HG03457 (cell line): Measurements from ENCODE around the gene C17orf100.
"Not testable (repeated sequence)": the region's sequence is repeated elsewhere in the genome, so short reads cannot be mapped to it uniquely, and the experiment has no call there.

Experiments used
- ATAC-seq: cut with Tn5 transposase; IDR thresholded peaks from one replicate; pipeline ENCODE4 v1.9.1; 2021; ENCODE audit warnings: moderate number of reproducible peaks; ENCODE audit not compliant: unreplicated experiment

Gene C17orf100

DNA sequence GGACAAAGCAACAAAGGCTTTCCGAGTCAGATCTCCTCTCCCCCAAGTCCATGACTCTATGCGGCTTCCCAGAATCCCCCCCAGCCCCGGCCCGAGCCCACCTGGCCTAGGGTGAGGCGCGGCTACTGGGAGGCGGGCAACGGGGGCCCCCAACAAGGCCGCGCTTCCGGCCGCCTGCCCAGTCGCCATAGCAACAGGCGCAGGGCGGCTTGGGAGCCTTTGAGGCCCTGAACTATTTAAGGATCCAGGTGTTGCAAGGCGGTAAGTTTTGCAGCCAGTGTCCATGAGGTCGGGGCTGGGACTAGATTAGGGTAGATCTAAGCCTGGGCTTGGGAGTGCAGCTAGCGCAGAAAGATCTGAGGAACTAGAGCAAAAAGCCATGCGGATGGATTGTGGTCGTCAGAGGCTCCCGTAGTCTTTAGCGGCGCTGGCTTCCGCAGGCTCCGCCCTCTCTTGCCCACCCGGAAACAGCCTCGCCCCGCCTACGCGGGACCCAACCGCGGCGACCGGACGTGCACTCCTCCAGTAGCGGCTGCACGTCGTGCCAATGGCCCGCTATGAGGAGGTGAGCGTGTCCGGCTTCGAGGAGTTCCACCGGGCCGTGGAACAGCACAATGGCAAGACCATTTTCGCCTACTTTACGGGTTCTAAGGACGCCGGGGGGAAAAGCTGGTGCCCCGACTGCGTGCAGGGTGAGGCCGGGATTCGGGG, 10.9 kb upstream of the C17orf100 start, which contains the start of the genes KIAA0753 and TXNDC17:
TSS of gene KIAA0753 (minus strand) at position 176 of the 711 bp plus-strand sequence. CDS start 5,608 bp downstream, outside the sequence.
TSS of gene TXNDC17 (plus strand) at position 525 of the 711 bp plus-strand sequence. CDS start at position 548, 23 bp downstream.
- ATAC-seq: peak; percentile 57

- peak; percentile 3 for ATAC-seq
Measured at GRCh38 chr17:6641247-6641863, 10.2 kb upstream of the C17orf100 start.

DNA sequence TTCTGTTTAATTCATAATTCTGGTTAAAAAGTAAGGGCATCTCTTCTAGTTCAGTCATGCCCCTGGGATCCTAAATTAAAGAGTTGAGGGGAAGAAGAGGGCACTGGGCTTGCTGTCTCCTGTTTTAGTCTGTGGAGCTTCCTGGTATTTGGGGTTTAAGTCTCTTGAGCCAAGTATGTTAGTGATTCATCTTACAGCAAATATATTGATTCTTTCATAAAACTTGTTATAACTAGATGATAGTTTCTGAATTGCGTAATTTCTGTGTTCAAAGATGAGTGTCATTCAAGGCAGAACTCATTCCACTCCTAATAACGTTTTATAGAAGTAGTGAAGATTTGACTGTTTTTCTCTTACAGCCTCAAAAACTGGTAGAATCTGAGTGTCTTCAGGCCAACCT, 9.0 kb upstream of the C17orf100 start:
- ATAC-seq: no peak

DNA sequence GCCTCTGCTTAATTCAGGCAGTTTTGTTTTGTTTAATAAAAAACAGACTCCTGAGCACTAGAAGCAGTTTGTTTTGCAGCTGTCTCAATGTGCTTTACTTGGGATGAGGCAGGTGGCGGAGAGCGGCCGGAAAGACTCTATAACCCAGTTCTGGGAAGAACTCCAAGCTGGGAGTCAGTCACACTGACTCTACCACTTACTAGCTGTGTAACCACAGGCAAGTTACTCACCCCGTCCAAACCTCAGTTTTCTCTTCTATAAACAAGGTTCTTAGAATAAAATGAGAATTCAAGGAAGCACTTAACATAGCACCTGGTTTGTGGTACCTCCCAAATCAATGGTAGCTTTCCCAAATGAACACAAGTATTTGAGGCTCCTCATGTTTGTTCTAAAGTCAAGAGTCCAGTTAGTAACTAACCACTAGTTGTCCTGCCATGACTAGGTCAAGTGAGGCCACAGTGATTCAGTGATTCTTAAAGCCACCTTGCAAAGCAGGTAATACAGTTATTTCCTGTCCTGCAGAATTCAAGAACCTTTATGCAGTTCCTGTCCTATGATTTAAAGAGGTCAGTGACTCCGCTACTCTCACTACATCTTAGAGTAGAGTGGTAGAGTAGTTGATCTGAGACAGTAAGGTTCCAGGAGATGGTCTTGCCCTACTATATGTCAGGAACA, 8.0 kb upstream of the C17orf100 start:
- no peak for ATAC-seq

GRCh38 chr17:6648181-6648580, 3.4 kb upstream of the C17orf100 start:
- ATAC-seq: no peak

DNA sequence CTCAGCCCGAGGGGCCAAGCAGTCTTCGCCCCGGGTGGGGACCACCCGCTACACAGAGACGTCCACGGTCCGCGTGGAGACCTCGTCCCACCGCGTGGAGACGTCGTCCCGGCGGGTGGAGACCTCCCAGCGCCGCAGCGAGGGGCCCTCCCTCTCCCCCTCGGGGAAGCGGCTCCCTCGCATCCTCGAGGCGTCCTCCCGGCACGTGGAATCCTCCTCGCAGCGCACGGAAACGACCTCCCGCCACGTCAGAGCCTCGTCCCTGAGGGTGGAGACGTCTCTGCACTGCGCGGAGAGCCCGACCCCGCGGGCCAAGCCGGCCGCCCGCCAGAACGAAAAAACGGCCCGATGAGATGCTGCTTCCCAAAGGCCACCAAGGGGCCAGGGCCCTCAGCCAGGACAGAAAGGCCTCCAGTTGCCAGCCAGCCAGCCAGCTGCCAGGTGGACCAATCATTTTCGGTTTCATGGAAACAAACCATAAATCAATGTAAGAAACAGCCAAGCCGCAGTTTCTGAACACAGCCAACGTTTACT, 424 bp downstream of the C17orf100 start:
- ATAC-seq: peak; percentile 24

DNA sequence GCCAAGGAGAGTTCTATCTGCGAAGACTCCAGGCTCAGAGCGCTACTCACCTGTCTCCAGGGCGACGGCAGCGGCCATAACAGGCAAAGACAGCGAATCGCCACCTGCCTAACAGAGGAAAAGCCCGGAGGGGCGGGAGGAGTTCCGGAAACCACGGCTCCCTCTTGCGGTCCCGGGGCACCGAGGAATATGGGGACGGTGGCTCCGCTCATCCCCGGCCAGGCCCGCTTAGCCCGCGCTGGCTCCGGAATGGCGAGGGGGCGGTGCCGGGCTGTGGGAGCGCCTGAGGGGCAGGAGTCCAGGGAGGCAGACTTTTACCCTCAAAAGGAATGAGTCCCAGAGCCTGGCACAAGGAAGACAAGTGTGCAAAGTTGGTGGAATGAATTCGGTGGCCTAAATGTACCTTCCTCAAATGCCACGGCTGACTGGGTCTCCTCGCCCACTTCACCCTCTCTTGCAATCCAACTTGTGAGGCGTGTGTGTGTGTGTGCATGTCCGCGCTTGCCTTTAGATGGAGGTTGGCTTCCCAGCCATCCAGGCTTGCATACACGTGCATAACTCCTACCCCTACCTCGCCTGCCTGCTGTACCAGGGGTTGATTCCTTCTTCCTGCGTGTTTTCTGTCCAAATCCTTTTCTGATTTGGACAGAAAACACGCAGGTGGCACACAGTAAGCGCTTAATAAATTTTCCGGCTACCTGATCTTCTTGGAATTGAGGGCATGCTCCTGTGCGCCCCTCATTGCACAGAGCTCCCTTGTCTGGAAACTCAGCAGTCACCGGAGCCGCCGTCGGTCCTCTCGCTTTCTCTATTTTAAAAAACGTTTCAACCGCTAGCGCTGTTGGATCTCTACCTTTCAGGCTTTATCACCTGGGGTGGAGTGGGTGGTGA, 3.5 kb downstream of the C17orf100 start:
- no peak for ATAC-seq

DNA sequence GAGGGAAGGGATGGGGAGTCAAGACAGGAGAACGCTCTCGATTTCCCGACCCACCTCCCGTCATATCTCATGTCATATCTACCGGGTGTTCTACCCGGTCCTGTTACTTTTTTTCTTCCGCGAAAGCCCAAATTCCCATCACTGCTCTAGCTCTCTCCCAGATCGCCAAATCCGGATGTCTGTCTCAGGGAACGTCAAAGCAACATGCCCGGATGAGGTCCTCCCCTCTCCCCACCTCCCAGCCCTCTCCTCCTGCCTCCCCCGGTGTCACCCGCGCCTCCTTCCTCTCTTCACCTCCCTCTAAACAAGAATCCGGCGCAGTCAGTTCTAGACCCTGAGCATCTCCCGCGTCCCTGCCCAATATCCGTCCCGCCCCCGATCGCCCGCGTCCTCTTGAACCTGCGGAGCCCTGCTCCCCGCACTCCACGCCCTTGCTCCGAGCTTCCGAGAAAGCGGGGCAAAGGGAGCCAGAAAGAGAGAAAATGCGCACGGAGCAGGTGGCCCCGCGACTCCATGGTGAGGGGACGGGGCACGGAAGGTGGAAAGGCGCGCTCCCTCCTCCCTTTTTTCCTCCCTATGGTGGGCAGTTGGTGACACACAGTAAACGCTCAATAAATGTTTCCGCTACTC, 4.3 kb downstream of the C17orf100 start:
- not testable (repeated sequence) for ATAC-seq

DNA sequence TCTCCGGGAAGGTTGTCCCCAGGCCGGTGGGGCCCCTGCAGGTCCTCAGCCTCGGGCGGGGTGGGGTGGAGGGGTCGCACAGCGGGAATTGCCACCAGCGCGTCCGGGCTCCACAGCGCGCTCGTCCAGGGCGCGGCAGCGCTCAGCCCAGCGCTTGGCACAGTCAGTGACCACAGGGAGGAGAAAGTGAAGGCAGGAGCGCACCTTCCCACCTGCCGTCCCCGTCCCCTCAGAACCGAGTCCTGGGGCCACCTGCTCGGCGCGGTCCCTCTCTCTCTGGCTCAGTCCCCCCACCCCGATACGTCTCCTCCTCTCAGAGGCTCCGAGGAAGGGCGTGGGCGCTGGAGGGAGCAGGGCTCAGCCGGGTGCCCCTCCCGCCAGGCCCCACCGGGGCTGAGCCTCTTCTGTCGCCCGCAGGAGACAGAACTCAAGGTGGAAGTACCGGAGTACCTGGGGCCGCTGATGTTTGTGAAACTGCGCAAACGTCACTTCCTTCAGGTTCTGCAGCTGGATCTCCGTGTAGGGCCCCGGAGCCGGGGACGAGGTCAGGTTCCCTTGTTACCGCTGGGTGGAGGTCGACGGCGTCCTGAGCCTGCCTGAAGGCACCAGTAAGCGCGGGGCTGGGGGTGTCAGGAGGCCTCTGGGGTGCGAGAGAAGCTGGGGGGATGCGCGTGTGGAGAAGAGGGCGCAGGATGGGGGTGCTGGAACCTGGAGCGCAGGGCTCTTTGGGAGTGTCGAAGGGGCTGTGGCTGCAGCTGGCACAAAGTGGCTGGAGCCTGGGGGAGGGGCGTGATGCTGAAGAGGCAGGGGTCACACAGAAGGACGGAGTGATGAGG, 5.5 kb downstream of the C17orf100 start:
- ATAC-seq: not testable (repeated sequence)

DNA sequence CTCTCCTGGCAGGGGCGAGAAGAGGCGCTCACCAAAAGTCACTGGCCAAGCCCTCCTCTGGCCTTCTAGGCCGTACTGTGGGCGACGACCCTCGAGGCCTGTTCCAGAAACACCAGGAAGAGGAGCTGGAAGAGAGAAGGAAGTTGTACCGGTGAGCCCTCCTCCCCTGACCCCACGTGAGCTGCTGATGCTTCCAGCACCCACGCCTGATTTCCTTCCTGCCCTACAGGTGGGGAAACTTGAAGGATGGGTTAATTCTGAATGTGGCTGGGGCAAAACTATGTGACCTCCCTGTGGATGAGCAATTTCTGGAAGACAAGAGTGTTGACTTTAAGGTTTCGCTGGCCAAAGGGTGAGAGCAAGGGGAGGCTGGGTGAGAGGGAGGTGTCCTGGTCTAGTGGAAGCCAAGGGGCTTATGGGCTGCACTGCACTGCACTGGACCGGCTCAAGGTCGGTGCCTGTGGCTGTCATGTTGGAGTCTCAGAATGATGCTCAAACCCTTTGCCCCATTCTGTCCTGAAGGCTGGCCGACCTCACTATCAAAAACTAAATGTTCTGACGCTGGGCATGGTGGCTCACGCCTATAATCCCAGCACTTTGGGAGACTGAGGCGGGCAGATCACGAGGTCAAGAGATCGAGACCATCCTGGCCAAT, 6.2 kb downstream of the C17orf100 start:
- ATAC-seq: no peak

DNA sequence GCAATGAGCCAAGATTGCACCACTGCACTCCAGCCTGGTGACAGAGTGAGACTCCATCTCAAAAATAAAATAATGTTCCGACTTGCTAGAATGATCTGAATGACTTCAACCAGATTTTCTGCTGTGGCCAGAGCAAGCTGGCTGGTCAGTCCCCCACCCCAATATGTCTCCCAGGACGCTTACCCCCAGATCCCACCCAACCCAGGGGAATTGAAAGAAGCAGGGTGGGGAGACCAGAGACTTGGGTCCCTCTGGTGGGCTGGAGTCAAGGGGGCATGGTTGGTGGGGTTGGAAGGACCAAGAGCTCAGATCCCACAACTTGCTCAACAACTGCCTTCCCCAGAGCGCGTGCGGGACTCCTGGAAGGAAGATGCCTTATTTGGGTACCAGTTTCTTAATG, 6.8 kb downstream of the C17orf100 start:
- ATAC-seq: not testable (repeated sequence)

DNA sequence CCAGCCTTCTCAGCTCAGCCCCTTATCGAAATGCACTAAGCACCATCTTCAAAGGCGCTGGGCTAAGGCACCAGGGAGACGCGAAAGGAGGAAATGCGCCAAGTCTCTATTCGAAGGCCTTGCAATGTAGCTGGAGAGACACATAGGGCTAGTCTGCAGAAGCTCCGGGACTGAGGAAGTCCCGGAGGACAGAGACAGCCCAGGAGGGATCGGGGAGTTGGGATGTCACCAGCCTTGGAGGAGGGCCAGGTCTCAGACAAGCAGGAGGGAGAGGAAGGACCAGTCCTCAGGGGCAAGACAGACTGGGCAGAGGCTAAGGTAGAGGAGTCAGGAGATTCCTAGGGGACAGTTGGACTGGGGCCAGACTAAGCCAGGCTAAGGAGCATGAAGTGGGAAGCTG, 8.5 kb downstream of the C17orf100 start:
- ATAC-seq: no peak

- ATAC-seq: no peak
Measured at GRCh38 chr17:6660805-6661463, 9.4 kb downstream of the C17orf100 start.

- no peak for ATAC-seq
Measured at GRCh38 chr17:6661464-6661848, 9.9 kb downstream of the C17orf100 start.

DNA sequence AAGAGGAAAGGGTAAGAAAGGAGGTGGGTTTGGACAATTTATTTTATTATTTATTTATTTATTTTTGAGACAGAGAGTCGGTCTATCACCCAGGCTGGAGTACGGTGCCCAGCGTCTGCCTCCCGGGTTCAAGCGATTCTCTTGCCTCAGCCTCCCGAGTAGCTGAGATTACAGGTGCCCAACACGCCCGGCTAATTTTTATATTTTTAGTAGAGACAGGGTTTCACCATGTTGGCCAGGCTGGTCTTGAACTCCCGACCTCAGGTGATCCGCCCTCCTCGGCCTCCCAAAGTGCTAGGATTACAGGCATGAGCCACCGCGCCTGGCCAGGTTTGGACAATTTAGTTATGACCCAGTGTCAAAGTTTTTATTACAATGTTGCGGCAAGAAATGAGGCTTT, 11.6 kb downstream of the C17orf100 start:
- ATAC-seq: not testable (repeated sequence)

- no peak for ATAC-seq
Measured at GRCh38 chr17:6666077-6666521, 14.5 kb downstream of the C17orf100 start.

GRCh38 chr17:6666557-6666956, 15.0 kb downstream of the C17orf100 start:
- no peak for ATAC-seq

- ATAC-seq: no peak
Measured at GRCh38 chr17:6667516-6667915, 16.0 kb downstream of the C17orf100 start.
